ENCODE data around the gene SOCS6. TPM values are rescaled to one million over a fixed set of nuclear protein-coding genes. Genes with fewer than 3 reads are reported as not detected.

Gene SOCS6
- total and polyA plus RNA-seq, 2 of the 13 experiments (the other 11 are each of a cell fraction or from before 2014, with no cell fraction given) = 18.6 to 38.3 TPM

GRCh38 chr18:70288171-70288850 is 534 bp upstream of the SOCS6 start (continued):
- no peak for TF ChIP-seq AHDC1 (CRISPR knock-in tag; IDR thresholded peaks at IDR 0.05; ENCODE audit: borderline replicate concordance)
- TF ChIP-seq ZNF614 (CRISPR knock-in tag; IDR thresholded peaks at IDR 0.05; ENCODE audit: borderline replicate concordance) = no peak
- TF ChIP-seq ZNF629 (CRISPR knock-in tag; conservative IDR thresholded peaks at IDR 0.05) = no peak
- TF ChIP-seq HMGXB4 (CRISPR knock-in tag; IDR thresholded peaks at IDR 0.05; ENCODE audit: borderline replicate concordance in 1 of 2, low read depth in 1 of 2) = 0 out of 4 replicates have a peak, but pooled peaks of 1 of the 2 experiments have one; percentile 36
- no peak for TF ChIP-seq SRSF9 (IDR thresholded peaks at IDR 0.05; ENCODE audit: borderline replicate concordance, insufficient read depth, low read depth, low read length, poor library complexity, severe bottlenecking)
- no peak for TF ChIP-seq ZMAT5 (CRISPR knock-in tag; IDR thresholded peaks at IDR 0.05; ENCODE audit: borderline replicate concordance, low read depth)
- no peak for TF ChIP-seq ZNF230 (CRISPR knock-in tag; IDR thresholded peaks at IDR 0.05)
- TF ChIP-seq ZNF800 (CRISPR knock-in tag; IDR thresholded peaks at IDR 0.05) = no peak
- no peak for TF ChIP-seq E2F2 (CRISPR knock-in tag; IDR thresholded peaks at IDR 0.05; ENCODE audit: borderline replicate concordance)
- TF ChIP-seq FOXC1 (CRISPR knock-in tag; IDR thresholded peaks at IDR 0.05; ENCODE audit: borderline replicate concordance) = 0 out of 2 replicates have a peak, but pooled peaks have one; percentile 48
- no peak for TF ChIP-seq PRPF4 (IDR thresholded peaks at IDR 0.05; ENCODE audit: low read depth, low read length, poor library complexity, severe bottlenecking)
- 0 out of 2 replicates have a peak, but pooled peaks have one; percentile 39 for TF ChIP-seq ZC3H13 (CRISPR knock-in tag; IDR thresholded peaks at IDR 0.05)
- no peak for TF ChIP-seq MZF1 (CRISPR knock-in tag; IDR thresholded peaks at IDR 0.05; ENCODE audit: borderline replicate concordance)

Measured in HepG2 (cell line).